CD14-positive monocyte (primary cell): Measurements from ENCODE around the gene GALNT17. TPM values are rescaled to one million over a fixed set of nuclear protein-coding genes. Genes with fewer than 3 reads are reported as not detected.

Experiments used
- DNase-seq, 3 donors: peaks; one replicate each; pipeline ENCODE4 v3.0.0-alpha.2; 2011 to 2022
- H2AFZ ChIP-seq: 2 replicates; pipeline ENCODE4 v1.6.0; 2012; ENCODE audit warnings: mild to moderate bottlenecking, low read depth, low read length, inconsistent platforms; ENCODE audit not compliant: insufficient read depth, poor library complexity, severe bottlenecking
- H3K27ac ChIP-seq, 2 donors: 1 replicate in 1 of 2; 2 replicates in 1 of 2; pipeline ENCODE4 v1.5.1; 2012 to 2013; ENCODE audit warnings: low read length in 2 of 2, control low read depth in 1 of 2, inconsistent platforms in 1 of 2, low read depth in 1 of 2, mild to moderate bottlenecking in 1 of 2
- H3K27me3 ChIP-seq, 2 donors: one replicate each; pipeline versions ENCODE4 v1.6.0 to v1.6.1; 2011 to 2013; ENCODE audit warnings: low read length in 2 of 2; ENCODE audit not compliant: control insufficient read depth in 2 of 2, insufficient read depth in 2 of 2
- H3K36me3 ChIP-seq, 2 donors: replicated peaks in 1 of 2; 1 replicate in 1 of 2; 2 replicates in 1 of 2; pipeline versions ENCODE4 v1.5.1 to v1.6.1; 2012 to 2013; ENCODE audit warnings: low read length in 2 of 2, control low read depth in 1 of 2, inconsistent platforms in 1 of 2, mild to moderate bottlenecking in 1 of 2; ENCODE audit not compliant: insufficient read depth in 2 of 2, control insufficient read depth in 1 of 2
- H3K4me1 ChIP-seq, 2 donors: 1 replicate in 1 of 2; 2 replicates in 1 of 2; pipeline versions ENCODE4 v1.5.1 to v1.6.1; 2012 to 2013; ENCODE audit warnings: low read length in 2 of 2, control low read depth in 1 of 2, inconsistent platforms in 1 of 2, mild to moderate bottlenecking in 1 of 2, moderate library complexity in 1 of 2; ENCODE audit not compliant: insufficient read depth in 2 of 2, control insufficient read depth in 1 of 2
- H3K4me2 ChIP-seq: replicated peaks from 2 replicates; pipeline ENCODE3; 2012; ENCODE audit warnings: low read length, moderate library complexity, mild to moderate bottlenecking; ENCODE audit not compliant: poor library complexity, severe bottlenecking; ENCODE audit errors: extremely low read depth
- H3K4me3 ChIP-seq, 3 experiments: fragments of 200-600 bp in 1 of 3; sonication (generic) in 1 of 3; replicated peaks in 1 of 3; 1 replicate in 2 of 3; 2 replicates in 1 of 3; pipeline ENCODE4 v1.5.1; 2011 to 2013; ENCODE audit warnings: low read length in 3 of 3, mild to moderate bottlenecking in 3 of 3, control low read depth in 2 of 3, low read depth in 2 of 3, inconsistent platforms in 1 of 3, moderate library complexity in 1 of 3
- H3K79me2 ChIP-seq: 2 replicates; pipeline ENCODE4 v1.6.0; 2012; ENCODE audit warnings: mild to moderate bottlenecking, control low read depth, inconsistent platforms, low read length, moderate library complexity; ENCODE audit not compliant: insufficient read depth
- H3K9ac ChIP-seq: 2 replicates; pipeline ENCODE4 v1.6.0; 2017; ENCODE audit warnings: low read length, mild to moderate bottlenecking; ENCODE audit not compliant: insufficient read depth, poor library complexity, severe bottlenecking
- H3K9me3 ChIP-seq, 2 donors: replicated peaks in 1 of 2; 1 replicate in 1 of 2; 2 replicates in 1 of 2; pipeline versions ENCODE4 v1.5.1 to v1.6.1; 2012 to 2013; ENCODE audit warnings: low read length in 2 of 2, control low read depth in 1 of 2; ENCODE audit not compliant: control insufficient read depth in 1 of 2, insufficient read depth in 1 of 2
- H4K20me1 ChIP-seq: 2 replicates; pipeline ENCODE4 v1.6.0; 2012; ENCODE audit warnings: mild to moderate bottlenecking, low read length, control low read depth, moderate library complexity; ENCODE audit not compliant: insufficient read depth
- H3K27ac Mint-ChIP-seq, 7 donors: one replicate each; pipeline ENCODE4 v1.8.0; 2020; ENCODE audit warnings: mild to moderate bottlenecking in 7 of 7, mixed read lengths in 7 of 7, moderate library complexity in 6 of 7, inconsistent platforms in 2 of 7
- H3K27me3 Mint-ChIP-seq, 3 donors: one replicate each; pipeline ENCODE4 v1.8.0; 2021 to 2022; ENCODE audit warnings: low read depth in 3 of 3, mild to moderate bottlenecking in 3 of 3, mixed read lengths in 3 of 3, moderate library complexity in 3 of 3, inconsistent platforms in 1 of 3
- H3K36me3 Mint-ChIP-seq, 2 donors: one replicate each; pipeline ENCODE4 v1.8.0; 2020; ENCODE audit warnings: mixed read lengths in 2 of 2, inconsistent platforms in 1 of 2, mild to moderate bottlenecking in 1 of 2
- H3K4me1 Mint-ChIP-seq: one replicate; pipeline ENCODE4 v1.8.0; 2020; ENCODE audit warnings: mild to moderate bottlenecking, mixed read lengths
- H3K4me3 Mint-ChIP-seq, 2 donors: one replicate each; pipeline ENCODE4 v1.8.0; 2020; ENCODE audit warnings: mild to moderate bottlenecking in 2 of 2, mixed read lengths in 2 of 2, moderate library complexity in 1 of 2
- H3K9me3 Mint-ChIP-seq, 7 donors: one replicate each; pipeline ENCODE4 v1.8.0; 2020 to 2022; ENCODE audit warnings: mixed read lengths in 7 of 7, mild to moderate bottlenecking in 6 of 7, moderate library complexity in 6 of 7, inconsistent platforms in 2 of 7
- WGBS: methylation state at CpG from one replicate; pipeline ENCODE4 v1.1.5; 2013; ENCODE audit warnings: missing lambda C conversion rate; ENCODE audit not compliant: insufficient coverage; 5-methylcytosine and 5-hydroxymethylcytosine counted together
- intact Hi-C, 2 donors: fragments of 100-400 bp; cut with micrococcal nuclease; formaldehyde crosslinking; loops; one replicate each; pipeline versions ENCODE4 v1.15.0 to v1.15.1; 2023
- polyA plus RNA-seq, 3 donors: library from polyadenylated mRNA; depleted of rRNA in 1 of 3; unstranded in 2 of 3; stranded (reverse) in 1 of 3; fragments of 300-500 nt in 2 of 3; fragments of >200 nt in 1 of 3; fragmentation: Illumina TruSeq in 2 of 3; gene quantifications; 1 replicate in 2 of 3; 2 replicates in 1 of 3; pipeline ENCODE4 v1.2.3, GENCODE V29; 2012 to 2021
- TF ChIP-seq, protein P1 (sequence below): fragments of 200-600 bp; IDR thresholded peaks from one replicate; pipeline ENCODE4 v1.8.0; 2022; ENCODE audit warnings: antibody characterized with exemption, mild to moderate bottlenecking

GALNT17 gene
- polyA plus RNA-seq, 3 donors: not detected

- H3K4me3 Mint-ChIP-seq: no peak overlapping the region
- H3K27ac Mint-ChIP-seq: no peak overlapping the region
- no peaks in the 10 kb centered on the region for H3K27me3 ChIP-seq
- no peaks in the 10 kb centered on the region for H3K79me2 ChIP-seq
- WGBS: 82% methylated on average over 4 of the region's 6 CpGs
- H3K4me2 ChIP-seq: no peak overlapping the region
- H3K27me3 Mint-ChIP-seq: peaks cover 2 to 5% (median 4%) of the 10 kb centered on the region in 3 donors
- TF ChIP-seq, protein P1, sequence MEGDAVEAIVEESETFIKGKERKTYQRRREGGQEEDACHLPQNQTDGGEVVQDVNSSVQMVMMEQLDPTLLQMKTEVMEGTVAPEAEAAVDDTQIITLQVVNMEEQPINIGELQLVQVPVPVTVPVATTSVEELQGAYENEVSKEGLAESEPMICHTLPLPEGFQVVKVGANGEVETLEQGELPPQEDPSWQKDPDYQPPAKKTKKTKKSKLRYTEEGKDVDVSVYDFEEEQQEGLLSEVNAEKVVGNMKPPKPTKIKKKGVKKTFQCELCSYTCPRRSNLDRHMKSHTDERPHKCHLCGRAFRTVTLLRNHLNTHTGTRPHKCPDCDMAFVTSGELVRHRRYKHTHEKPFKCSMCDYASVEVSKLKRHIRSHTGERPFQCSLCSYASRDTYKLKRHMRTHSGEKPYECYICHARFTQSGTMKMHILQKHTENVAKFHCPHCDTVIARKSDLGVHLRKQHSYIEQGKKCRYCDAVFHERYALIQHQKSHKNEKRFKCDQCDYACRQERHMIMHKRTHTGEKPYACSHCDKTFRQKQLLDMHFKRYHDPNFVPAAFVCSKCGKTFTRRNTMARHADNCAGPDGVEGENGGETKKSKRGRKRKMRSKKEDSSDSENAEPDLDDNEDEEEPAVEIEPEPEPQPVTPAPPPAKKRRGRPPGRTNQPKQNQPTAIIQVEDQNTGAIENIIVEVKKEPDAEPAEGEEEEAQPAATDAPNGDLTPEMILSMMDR: no peak
- no peaks in the 10 kb centered on the region for H3K36me3 ChIP-seq
- H3K9me3 ChIP-seq: no peaks in the 10 kb centered on the region
- intact Hi-C loops: no loop called here
- no peaks in the 10 kb centered on the region for H3K4me1 ChIP-seq
- H3K36me3 Mint-ChIP-seq: no peaks in the 10 kb centered on the region
- no peaks in the 10 kb centered on the region for H4K20me1 ChIP-seq
- H3K9ac ChIP-seq: no peak overlapping the region
- no peak overlapping the region for H3K4me3 ChIP-seq
- DNase-seq: no peak
- H3K4me1 Mint-ChIP-seq: no peaks in the 10 kb centered on the region
- H3K27ac ChIP-seq: no peak overlapping the region
- H2AFZ ChIP-seq: no peak overlapping the region
- H3K9me3 Mint-ChIP-seq: peaks cover 0 to 7% (median 0%) of the 10 kb centered on the region in 7 donors
Observed at GRCh38 chr7:71563276-71563675, 431.3 kb downstream of the GALNT17 start.

- TF ChIP-seq, protein P1: no peak
- H3K9me3 Mint-ChIP-seq: peaks cover 2 to 14% (median 10%) of the 10 kb centered on the region in 7 donors
- WGBS: 93% methylated on average over 3 of the region's 8 CpGs
- H3K4me1 ChIP-seq: no peaks in the 10 kb centered on the region
- H3K79me2 ChIP-seq: no peaks in the 10 kb centered on the region
- H3K4me3 Mint-ChIP-seq: no peak overlapping the region
- peaks cover 3 to 13% of the 10 kb centered on the region in 2 donors for H3K9me3 ChIP-seq
- H2AFZ ChIP-seq: no peak overlapping the region
- intact Hi-C loops: no loop called here
- no peak overlapping the region for H3K4me3 ChIP-seq
- no peak overlapping the region for H3K9ac ChIP-seq
- H3K36me3 ChIP-seq: no peaks in the 10 kb centered on the region
- DNase-seq: no peak
- H4K20me1 ChIP-seq: no peaks in the 10 kb centered on the region
- no peak overlapping the region for H3K27ac ChIP-seq
- H3K27ac Mint-ChIP-seq: no peak overlapping the region
- peaks cover 2 to 4% (median 3%) of the 10 kb centered on the region in 3 donors for H3K27me3 Mint-ChIP-seq
- no peak overlapping the region for H3K4me2 ChIP-seq
- no peaks in the 10 kb centered on the region for H3K4me1 Mint-ChIP-seq
- H3K27me3 ChIP-seq: no peaks in the 10 kb centered on the region
- no peaks in the 10 kb centered on the region for H3K36me3 Mint-ChIP-seq
Observed at GRCh38 chr7:71566376-71566775, 434.4 kb downstream of the GALNT17 start.
